ENCODE results near the gene OMD. TPM values are rescaled to one million over a fixed set of nuclear protein-coding genes. Genes with fewer than 3 reads are reported as not detected.

The OMD gene
- total and polyA plus RNA-seq, 9 of the 15 experiments (the other 6 are each of a cell fraction or from before 2014, with no cell fraction given), result 0.21 TPM; not detected in 8

GRCh38 chr9:92438900-92439526 is 14.7 kb upstream of the OMD start (continued):
- TF ChIP-seq PREB (CRISPR knock-in tag; IDR thresholded peaks at IDR 0.05), result no peak
- TF ChIP-seq ZBTB12 (CRISPR knock-in tag; IDR thresholded peaks at IDR 0.05), result no peak
- TF ChIP-seq ZNF316 (IDR thresholded peaks at IDR 0.05), result peak; percentile 90
- TF ChIP-seq TAF9B (IDR thresholded peaks at IDR 0.05; ENCODE audit: partially characterized antibody), result no peak
- no peak for TF ChIP-seq MBD1 (CRISPR knock-in tag; IDR thresholded peaks at IDR 0.05)
- no peak for TF ChIP-seq MXD1 (CRISPR knock-in tag; IDR thresholded peaks at IDR 0.05; ENCODE audit: borderline replicate concordance, poor library complexity, severe bottlenecking)
- TF ChIP-seq ZNF232 (CRISPR knock-in tag; IDR thresholded peaks at IDR 0.05), result no peak
- TF ChIP-seq ZNF609 (CRISPR knock-in tag; IDR thresholded peaks at IDR 0.05; ENCODE audit: borderline replicate concordance), result no peak
- TF ChIP-seq BCLAF1 (IDR thresholded peaks at IDR 0.05; ENCODE audit: borderline replicate concordance in 1 of 2, control insufficient read depth in 1 of 2, low read depth in 2 of 2, low read length in 1 of 2), result no peak
- TF ChIP-seq MAFG (tag; conservative IDR thresholded peaks at IDR 0.05), result peak; percentile 51
- no peak for TF ChIP-seq E2F1 (CRISPR knock-in tag; IDR thresholded peaks at IDR 0.05)
- no peak for TF ChIP-seq ZFP36 (IDR thresholded peaks at IDR 0.05; ENCODE audit: low read depth, low read length, partially characterized antibody)
